Suppressor macrophage (primary cell): ENCODE data around the gene TOP3B.

ENCODE experiments used
- DNase-seq, 4 experiments: peaks; one replicate each; pipeline ENCODE4 v3.0.0-alpha.2; 2020 to 2022

The TOP3B gene

GRCh38 chr22:21943571-21944448, 38.8 kb downstream of the TOP3B start:
- peak; percentile 60 to 74 (median 69) for DNase-seq

- DNase-seq = peak; percentile 74 to 88 (median 84)
These were observed 39.9 kb downstream of the TOP3B start for GRCh38 chr22:21942407-21943343.

DNA sequence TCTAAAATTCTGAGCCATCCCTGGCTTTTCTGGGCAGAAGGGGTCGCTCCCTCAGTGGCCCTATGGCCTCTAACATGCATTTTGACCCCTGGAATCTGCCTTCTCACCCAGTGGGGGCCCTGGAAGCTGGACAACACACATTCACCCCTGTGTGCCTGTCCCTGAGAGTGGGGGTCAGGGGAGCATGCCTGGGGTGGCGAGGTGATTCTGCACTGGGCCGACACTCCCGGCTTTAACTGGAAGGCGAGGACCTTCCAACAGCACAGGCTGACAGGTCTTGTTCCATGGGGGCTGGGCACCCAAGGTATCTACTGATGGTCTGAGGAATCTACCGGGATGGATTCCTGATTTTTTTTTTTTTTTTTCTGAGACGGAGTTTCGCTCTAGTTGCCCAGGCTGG, 40.7 kb downstream of the TOP3B start:
- DNase-seq = no peak

DNA sequence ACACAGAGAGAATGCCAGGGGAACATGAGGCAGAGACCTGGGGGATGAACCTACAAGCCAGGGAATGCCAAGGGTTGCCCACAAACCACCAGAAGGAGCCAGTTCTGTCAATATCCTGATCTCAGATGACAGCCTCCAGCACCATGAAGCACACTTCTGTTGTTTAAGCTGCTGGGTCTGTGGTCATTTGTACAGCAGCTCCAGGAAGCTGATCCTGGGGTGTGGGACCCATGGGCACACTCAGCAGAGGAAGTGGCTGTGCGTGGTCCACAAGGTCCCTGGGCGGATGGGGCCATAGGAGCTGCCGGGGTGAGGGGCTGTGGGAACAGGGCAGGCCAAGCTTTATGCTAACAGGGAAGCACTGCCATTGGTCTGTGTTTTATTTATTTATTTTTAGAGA, 42.1 kb downstream of the TOP3B start:
- DNase-seq = peak; percentile 68 to 83 (median 80)

DNA sequence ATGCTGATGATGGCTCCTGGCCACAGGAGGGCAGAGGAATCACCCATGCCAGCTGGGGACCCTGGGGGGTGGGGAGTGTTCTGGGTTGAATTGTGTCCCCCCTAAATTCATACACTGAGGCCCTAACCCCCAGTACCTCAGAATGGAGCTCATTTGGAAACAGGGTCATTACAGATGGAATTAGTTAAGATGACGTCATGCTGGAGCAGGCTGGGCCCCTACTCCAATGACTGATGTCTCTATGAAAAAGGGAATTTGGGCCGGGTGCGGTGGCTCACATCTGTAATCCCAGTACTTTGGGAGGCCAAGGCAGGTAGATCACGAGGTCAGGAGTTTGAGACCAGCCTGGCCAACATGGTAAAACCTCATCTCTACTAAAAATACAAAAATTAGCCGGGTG, 42.7 kb downstream of the TOP3B start:
- peak; percentile 20 to 38 (median 36) for DNase-seq

DNA sequence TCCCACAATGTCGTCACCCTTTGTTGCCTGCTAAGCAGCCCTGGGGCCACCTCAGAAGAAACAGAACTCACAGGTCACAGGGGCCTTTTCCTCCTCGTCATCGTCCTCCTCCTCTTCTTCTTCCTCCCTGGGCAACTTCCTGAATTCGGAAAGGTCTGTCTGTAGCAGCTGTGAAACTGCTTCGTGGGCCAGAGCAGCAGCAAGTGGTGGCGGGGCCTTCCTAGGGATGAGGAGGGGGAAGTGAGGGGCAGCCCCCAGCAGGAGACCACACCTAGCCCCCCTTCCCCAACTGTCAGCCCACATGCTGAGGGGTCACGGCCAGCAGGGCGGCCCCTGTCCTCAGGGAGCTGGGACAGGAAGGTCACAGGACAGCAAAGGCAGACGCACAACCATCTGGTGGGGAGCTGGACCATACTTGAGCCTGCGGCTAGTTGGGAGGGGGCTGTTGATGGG, 43.1 kb downstream of the TOP3B start:
- peak; percentile 69 to 86 (median 84) for DNase-seq

- DNase-seq = no peak
These were observed 43.7 kb downstream of the TOP3B start for GRCh38 chr22:21938906-21939305.

DNA sequence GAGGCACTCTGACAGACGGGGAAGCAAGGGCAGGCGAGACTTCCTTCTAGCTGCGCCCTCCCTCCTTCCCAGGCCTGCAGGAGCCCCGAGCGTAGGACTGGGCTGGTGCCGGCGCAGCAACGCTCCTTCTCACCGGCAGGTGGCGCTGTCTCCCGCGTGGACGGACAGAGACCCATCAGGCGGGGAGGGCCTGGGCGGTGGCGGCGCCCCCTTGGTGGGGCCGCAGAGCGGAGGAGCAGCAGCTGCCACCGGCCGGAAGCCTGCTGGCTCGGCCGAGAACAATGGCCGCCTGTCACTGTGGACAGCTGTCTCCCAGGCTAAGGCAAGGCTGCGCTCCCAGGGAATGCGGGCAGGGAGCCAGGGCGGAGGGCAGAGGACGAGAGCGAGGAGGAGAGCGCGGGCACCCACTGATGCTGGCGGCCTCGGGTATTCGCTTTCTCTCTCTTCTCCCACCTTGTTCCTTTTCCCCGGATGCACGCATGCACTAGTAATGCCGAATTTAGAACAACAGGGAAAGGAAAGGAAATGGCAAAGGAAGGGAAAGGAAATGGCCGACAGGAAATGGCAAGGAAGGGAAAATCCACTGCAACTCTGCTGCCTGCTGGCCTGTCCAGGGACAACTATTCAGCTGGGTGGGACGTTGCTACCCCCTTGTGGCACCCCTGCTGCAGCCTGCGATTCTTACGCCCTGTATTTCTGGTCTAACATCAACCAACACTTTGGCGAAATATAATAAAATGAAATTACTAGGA, 44.3 kb downstream of the TOP3B start:
- DNase-seq = peak; percentile 65 to 98 (median 98)

DNA sequence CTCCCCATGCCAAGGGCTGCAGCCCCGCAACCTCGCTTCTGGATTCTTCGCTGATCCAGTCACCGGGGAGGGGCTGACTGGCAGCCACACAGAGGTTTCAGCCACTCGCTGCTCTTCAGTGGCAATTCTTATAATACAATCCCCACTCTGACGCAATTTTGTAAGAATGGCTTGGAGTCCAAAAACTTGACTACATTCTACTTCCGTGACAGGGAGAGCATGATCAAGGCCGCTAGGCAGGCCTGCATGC, 44.8 kb downstream of the TOP3B start:
- peak in 1 of 4 experiments; percentile 99 for DNase-seq

- peak; percentile 78 to 91 (median 90) for DNase-seq
These were observed 45.4 kb downstream of the TOP3B start for GRCh38 chr22:21937041-21937820.

- DNase-seq = peak; percentile 91 to 97 (median 94)
These were observed 46.3 kb downstream of the TOP3B start for GRCh38 chr22:21936151-21936775.

DNA sequence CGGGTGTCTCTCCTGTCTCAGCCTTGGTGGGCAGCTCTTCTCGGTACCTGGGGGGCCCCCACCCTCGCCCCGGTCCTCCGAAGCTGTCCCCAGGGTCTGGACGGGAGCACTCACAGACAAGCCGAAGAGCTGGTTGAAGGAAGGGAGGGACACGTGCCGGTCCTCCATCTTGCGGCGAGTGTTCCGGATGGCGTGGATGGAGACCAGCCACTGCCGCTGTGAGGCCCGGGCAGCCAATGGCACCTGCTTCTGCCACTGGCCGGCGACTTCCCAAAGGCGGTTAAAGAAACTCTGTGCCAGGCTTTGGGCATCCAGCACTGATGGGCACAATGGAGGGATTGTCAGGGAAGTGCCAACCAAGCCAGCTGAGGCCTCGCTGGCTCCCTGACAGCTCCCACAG, 48.7 kb downstream of the TOP3B start:
- no peak for DNase-seq

DNA sequence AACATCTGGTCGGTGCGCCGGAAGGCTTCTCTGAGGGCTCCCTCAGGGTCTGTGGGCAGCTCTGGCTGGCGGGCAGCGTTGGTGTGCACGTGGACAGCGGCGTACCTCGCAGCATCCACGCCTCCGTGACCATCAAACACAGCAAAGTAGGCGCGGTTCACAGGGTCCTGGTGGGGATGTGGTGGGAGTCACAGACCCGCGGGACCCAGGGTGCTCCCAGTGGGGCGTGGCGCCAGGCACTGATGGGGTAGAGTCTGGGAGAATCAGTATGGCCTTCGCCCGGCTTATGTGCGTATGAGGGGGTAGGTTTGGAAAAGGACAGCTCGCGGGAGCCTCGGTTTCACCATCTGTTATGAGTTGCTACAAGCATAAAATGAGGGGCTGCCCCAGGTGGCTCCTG, 49.2 kb downstream of the TOP3B start:
- no peak for DNase-seq

DNA sequence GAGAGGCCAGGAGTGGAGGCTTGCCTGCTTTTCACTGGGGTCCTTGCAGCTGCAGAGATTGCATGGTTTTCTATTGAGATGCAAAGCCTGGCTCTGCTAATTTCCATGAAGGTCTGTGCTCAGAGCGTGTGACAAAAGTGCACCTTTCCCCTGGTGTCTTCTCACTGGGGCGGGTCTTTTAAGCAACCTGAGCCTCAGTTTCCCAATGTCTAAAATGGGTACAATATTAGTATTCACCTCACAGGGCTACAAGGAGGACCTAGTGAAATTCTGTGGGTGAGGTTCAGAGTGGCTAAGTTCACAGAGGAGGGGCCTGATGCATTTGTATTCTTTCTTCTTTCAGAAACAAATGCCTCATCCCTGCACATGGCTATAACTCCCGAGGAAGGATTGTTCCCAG, 50.2 kb downstream of the TOP3B start:
- DNase-seq = no peak

GRCh38 chr22:21931056-21931455, 51.5 kb downstream of the TOP3B start:
- DNase-seq = no peak

DNA sequence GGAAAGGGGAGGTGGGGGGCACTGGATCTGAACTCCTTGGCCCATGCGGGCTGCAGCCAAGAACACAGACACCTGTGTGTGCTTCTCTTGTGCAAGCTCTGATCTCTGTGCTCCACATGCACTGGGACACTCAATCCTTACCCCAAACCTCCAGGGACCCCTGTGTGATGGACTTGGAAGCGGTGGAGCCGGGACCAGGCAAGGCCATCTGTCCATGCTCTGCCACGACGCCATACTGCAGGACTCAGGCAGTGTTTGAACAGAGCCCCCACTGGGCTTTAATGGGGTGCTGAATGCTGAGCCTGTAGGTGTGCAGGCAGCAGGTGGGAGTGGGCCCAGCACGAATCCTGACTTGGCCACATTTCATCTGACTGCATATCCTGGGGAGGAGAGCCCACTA, 53.3 kb downstream of the TOP3B start:
- DNase-seq = no peak

- no peak for DNase-seq
These were observed 54.5 kb downstream of the TOP3B start for GRCh38 chr22:21928048-21928447.

DNA sequence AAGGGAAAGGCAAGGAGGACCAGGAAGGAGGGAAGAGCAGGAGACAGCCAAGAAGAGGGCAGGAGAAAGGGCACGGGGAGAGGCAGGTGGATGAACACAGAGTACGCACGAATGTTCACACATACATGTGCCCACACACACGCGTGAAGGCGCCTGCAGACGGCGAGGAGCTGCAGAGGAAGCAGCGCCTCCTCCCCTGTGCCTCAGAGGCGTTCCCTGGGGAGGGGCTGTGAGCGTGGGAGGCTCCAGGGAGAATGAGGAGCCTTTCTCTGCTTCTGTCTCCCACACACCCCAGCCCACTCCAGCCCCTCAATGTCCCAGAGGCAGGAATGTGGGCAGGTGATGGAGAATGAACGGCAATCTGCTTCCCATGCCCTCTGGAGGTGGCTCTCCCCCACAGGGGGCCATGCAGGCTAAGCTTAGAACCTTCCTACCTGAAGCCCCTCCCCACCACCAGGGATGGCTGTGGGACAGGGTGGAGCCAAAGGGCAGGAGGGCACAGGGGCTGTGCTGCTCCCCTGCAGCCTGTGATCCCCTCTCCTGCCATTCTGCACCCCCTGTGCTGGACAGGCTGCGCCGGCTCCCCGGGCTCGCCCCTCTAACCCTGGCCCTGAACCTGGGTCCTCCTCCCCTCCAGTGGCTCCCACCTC, 55.3 kb downstream of the TOP3B start:
- no peak for DNase-seq

- DNase-seq = no peak
These were observed 55.9 kb downstream of the TOP3B start for GRCh38 chr22:21926728-21927127.

- no peak for DNase-seq
These were observed 59.4 kb downstream of the TOP3B start for GRCh38 chr22:21923163-21923561.
